IMR-90 (cell line): Measurements from ENCODE around the gene INPP5E.

Source experiments
- MAFK ChIP-seq: IDR thresholded peaks from 2 replicates; pipeline ENCODE4 v1.6.1; 2012; ENCODE audit warnings: low read depth, low read length, improper control_type of control experiment
- MXI1 ChIP-seq: IDR thresholded peaks from 2 replicates; pipeline ENCODE4 v1.6.1; 2012; ENCODE audit warnings: low read depth, mild to moderate bottlenecking, low read length, moderate library complexity, borderline replicate concordance
- POLR2A ChIP-seq: IDR thresholded peaks from 2 replicates; pipeline ENCODE4 v1.6.1; 2012; ENCODE audit warnings: mild to moderate bottlenecking, low read depth, low read length
- RAD21 ChIP-seq: IDR thresholded peaks from 2 replicates; pipeline ENCODE4 v1.6.1; 2012; ENCODE audit warnings: low read length, improper control_type of control experiment
- RFX5 ChIP-seq: IDR thresholded peaks from 2 replicates; pipeline ENCODE4 v1.8.0; 2012; ENCODE audit warnings: low read depth, mild to moderate bottlenecking, low read length, moderate library complexity
- TF ChIP-seq, protein P1 (sequence below): conservative IDR thresholded peaks from 2 replicates; pipeline ENCODE4 v1.5.1; 2012; ENCODE audit warnings: mild to moderate bottlenecking, low read depth, low read length, improper control_type of control experiment

DNA sequence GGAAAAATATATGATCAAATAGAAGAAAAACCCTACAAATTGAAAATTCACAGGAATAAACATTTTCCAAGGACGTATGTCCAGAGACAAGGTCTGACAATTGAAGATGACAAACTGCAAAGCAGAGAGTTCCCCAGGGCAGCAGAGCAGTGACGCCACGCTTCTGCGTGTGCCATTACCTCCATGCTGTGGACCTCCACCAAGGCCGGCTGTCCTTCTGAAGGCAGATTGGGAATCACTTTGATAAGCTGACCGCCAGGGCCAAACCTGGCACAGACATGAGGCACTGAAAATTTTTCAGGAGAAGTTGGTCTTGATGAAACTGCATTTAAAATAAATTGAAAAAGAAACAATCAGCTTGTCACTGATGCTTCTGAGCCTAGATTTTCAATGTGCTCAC lies 24.6 kb upstream of the INPP5E start:
- TF ChIP-seq, protein P1, sequence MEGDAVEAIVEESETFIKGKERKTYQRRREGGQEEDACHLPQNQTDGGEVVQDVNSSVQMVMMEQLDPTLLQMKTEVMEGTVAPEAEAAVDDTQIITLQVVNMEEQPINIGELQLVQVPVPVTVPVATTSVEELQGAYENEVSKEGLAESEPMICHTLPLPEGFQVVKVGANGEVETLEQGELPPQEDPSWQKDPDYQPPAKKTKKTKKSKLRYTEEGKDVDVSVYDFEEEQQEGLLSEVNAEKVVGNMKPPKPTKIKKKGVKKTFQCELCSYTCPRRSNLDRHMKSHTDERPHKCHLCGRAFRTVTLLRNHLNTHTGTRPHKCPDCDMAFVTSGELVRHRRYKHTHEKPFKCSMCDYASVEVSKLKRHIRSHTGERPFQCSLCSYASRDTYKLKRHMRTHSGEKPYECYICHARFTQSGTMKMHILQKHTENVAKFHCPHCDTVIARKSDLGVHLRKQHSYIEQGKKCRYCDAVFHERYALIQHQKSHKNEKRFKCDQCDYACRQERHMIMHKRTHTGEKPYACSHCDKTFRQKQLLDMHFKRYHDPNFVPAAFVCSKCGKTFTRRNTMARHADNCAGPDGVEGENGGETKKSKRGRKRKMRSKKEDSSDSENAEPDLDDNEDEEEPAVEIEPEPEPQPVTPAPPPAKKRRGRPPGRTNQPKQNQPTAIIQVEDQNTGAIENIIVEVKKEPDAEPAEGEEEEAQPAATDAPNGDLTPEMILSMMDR: no peak
- TF ChIP-seq MAFK (no peak), RFX5 (no peak), RAD21 (no peak), POLR2A (no peak), MXI1 (no peak)
